ENCODE results near the gene UNC5B. TPM values are rescaled to one million over a fixed set of nuclear protein-coding genes. Genes with fewer than 3 reads are reported as not detected.
"Not testable (repeated sequence)": the region's sequence is repeated elsewhere in the genome, so short reads cannot be mapped to it uniquely, and the experiment has no call there.

Gene UNC5B
- total RNA-seq, 1 donor = 20.6 TPM

GRCh38 chr10:71272056-71272771 is 59.8 kb downstream of the UNC5B start:
- TF ChIP-seq CTCF (IDR thresholded peaks at IDR 0.05; ENCODE audit: insufficient read depth, low read length) = no peak
- peak; percentile 73 for DNase-seq (ENCODE audit: low read depth)
- no peak overlapping the region for H3K4me3 ChIP-seq (ENCODE audit: low read depth, low read length)

GRCh38 chr10:71272974-71273373 is 60.6 kb downstream of the UNC5B start:
- not testable (repeated sequence) for DNase-seq (ENCODE audit: low read depth); H3K4me3 ChIP-seq (ENCODE audit: low read depth, low read length)

GRCh38 chr10:71273506-71273905 is 61.1 kb downstream of the UNC5B start:
- no peak for TF ChIP-seq CTCF (IDR thresholded peaks at IDR 0.05; ENCODE audit: insufficient read depth, low read length)
- no peak overlapping the region for H3K4me3 ChIP-seq (ENCODE audit: low read depth, low read length)
- no peak for DNase-seq (ENCODE audit: low read depth)

GRCh38 chr10:71274901-71275796 is 62.8 kb downstream of the UNC5B start:
- TF ChIP-seq CTCF (IDR thresholded peaks at IDR 0.05; ENCODE audit: insufficient read depth, low read length) = no peak
- no peak for DNase-seq (ENCODE audit: low read depth)
- H3K4me3 ChIP-seq (ENCODE audit: low read depth, low read length) = no peak overlapping the region

GRCh38 chr10:71276873-71277272 is 64.5 kb downstream of the UNC5B start:
- DNase-seq (ENCODE audit: low read depth) = no peak
- H3K4me3 ChIP-seq (ENCODE audit: low read depth, low read length) = no peak overlapping the region
- TF ChIP-seq CTCF (IDR thresholded peaks at IDR 0.05; ENCODE audit: insufficient read depth, low read length) = no peak

GRCh38 chr10:71277914-71278665 is 65.7 kb downstream of the UNC5B start:
- DNase-seq (ENCODE audit: low read depth) = no peak
- no peak overlapping the region for H3K4me3 ChIP-seq (ENCODE audit: low read depth, low read length)
- no peak for TF ChIP-seq CTCF (IDR thresholded peaks at IDR 0.05; ENCODE audit: insufficient read depth, low read length)
